Spleen (tissue), 11 donors: ENCODE measurements around the gene GNB1L. TPM values are rescaled to one million over a fixed set of nuclear protein-coding genes. Genes with fewer than 3 reads are reported as not detected.
A peak's percentile ranks its signal among the peaks of the same experiment; 100 is the strongest.

Experiments used
- DNase-seq: peaks from one replicate; pipeline ENCODE4 v3.0.0-alpha.2; 2020
- H3K27ac ChIP-seq, 8 donors: fragments of 200-600 bp; sonication (generic) in 7 of 8; 1 replicate in 4 of 8; 2 replicates in 4 of 8; pipeline versions ENCODE4 v1.5.0 to v1.8.0; 2016 to 2021; ENCODE audit warnings: inconsistent platforms in 4 of 8, mild to moderate bottlenecking in 4 of 8, moderate library complexity in 1 of 8
- H3K27me3 ChIP-seq, 7 donors: fragments of 200-600 bp; sonication (generic) in 6 of 7; replicated peaks in 1 of 7; 1 replicate in 4 of 7; 2 replicates in 3 of 7; pipeline versions ENCODE4 v1.5.0 to v1.8.0; 2016 to 2021; ENCODE audit warnings: inconsistent platforms in 3 of 7, mild to moderate bottlenecking in 1 of 7
- H3K36me3 ChIP-seq, 6 donors: fragments of 200-600 bp; sonication (generic) in 5 of 6; 1 replicate in 4 of 6; 2 replicates in 2 of 6; pipeline versions ENCODE4 v1.5.0 to v1.8.0; 2016 to 2021; ENCODE audit warnings: inconsistent platforms in 2 of 6
- H3K4me1 ChIP-seq, 6 donors: fragments of 200-600 bp; sonication (generic) in 5 of 6; 1 replicate in 3 of 6; 2 replicates in 3 of 6; pipeline versions ENCODE4 v1.5.0 to v1.8.0; 2016 to 2021; ENCODE audit warnings: inconsistent platforms in 3 of 6
- H3K4me3 ChIP-seq, 8 donors: fragments of 200-600 bp; sonication (generic) in 7 of 8; 1 replicate in 4 of 8; 2 replicates in 4 of 8; pipeline versions ENCODE4 v1.5.0 to v1.8.0; 2016 to 2021; ENCODE audit warnings: inconsistent platforms in 4 of 8, mild to moderate bottlenecking in 4 of 8, moderate library complexity in 2 of 8
- H3K9me3 ChIP-seq, 8 donors: fragments of 200-600 bp; sonication (generic) in 7 of 8; 1 replicate in 4 of 8; 2 replicates in 4 of 8; pipeline versions ENCODE4 v1.5.0 to v1.8.0; 2016 to 2021; ENCODE audit warnings: inconsistent platforms in 4 of 8
- CTCF ChIP-seq, 11 experiments: fragments of 200-600 bp in 7 of 11; fragments of 450-650 bp in 4 of 11; sonication (generic) in 4 of 11; IDR thresholded peaks in 8 of 11; conservative IDR thresholded peaks in 3 of 11; 1 replicate in 7 of 11; 2 replicates in 4 of 11; pipeline versions ENCODE4 v1.4.0 to v1.8.0; 2016 to 2021; ENCODE audit warnings: antibody characterized with exemption in 11 of 11, inconsistent platforms in 4 of 11, mild to moderate bottlenecking in 1 of 11
- POLR2A ChIP-seq, 3 donors: fragments of 450-650 bp; IDR thresholded peaks; one replicate each; pipeline ENCODE4 v1.5.1; 2017; ENCODE audit warnings: antibody characterized with exemption in 3 of 3, mild to moderate bottlenecking in 1 of 3
- POLR2AphosphoS5 ChIP-seq, 3 donors: sonication (generic); formaldehyde crosslinking; IDR thresholded peaks; one replicate each; pipeline ENCODE4 v1.5.1; 2017; ENCODE audit warnings: antibody characterized with exemption in 3 of 3
- WGBS, 5 donors: extraction: QIAGEN DNeasy Blood & Tissue Kit in 3 of 5; methylation state at CpG; one replicate each; pipeline versions ENCODE4 v1.1.5 to v1.1.7; 2013 to 2018; 5-methylcytosine and 5-hydroxymethylcytosine counted together
- intact Hi-C: fragments of 100-400 bp; cut with DNase I; formaldehyde crosslinking; loops from one replicate; pipeline ENCODE4 v1.15.0; 2023; ENCODE audit warnings: low total_unique reads
- polyA plus RNA-seq, 3 donors: library from polyadenylated mRNA; stranded (reverse); fragments of 200-250 nt; gene quantifications; one replicate each; pipeline ENCODE4 v1.2.1, GENCODE V29; 2013
- total RNA-seq, 7 donors: library from RNA; depleted of rRNA in 3 of 7; stranded (reverse); fragments of >200 nt in 3 of 7; fragmentation: NEBNext Ultra II Directional in 4 of 7; extraction: Animal tissue kit (Norgen Biotek cat#: 25700) in 4 of 7; gene quantifications; one replicate each; pipeline versions ENCODE4 v1.1.0 to v1.2.1, GENCODE V29; 2016 to 2021
- donor health status: healthy with polysubstance abuse.
- donor health status: DM: no; HTN: no; CAD: no; lungs with moderate emphysema.
- donor health status: DM: no; HTN: no; CAD: no.
- donor health status: Bipolar disorder and iron deficiency.
- donor health status: healthy.
- donor health status: DM: no; HTN: no; CAD: no.
- donor health status: DM: yes; HTN: yes; CAD: no.

Gene GNB1L
- total and polyA plus RNA-seq, 10 donors, result 5.7 to 10.4 (median 7.9) TPM

GRCh38 chr22:19888131-19888746 lies 33.6 kb upstream of the GNB1L start:
- no peaks in the 10 kb centered on the region for H3K9me3 ChIP-seq
- no peak overlapping the region for H3K4me3 ChIP-seq

GRCh38 chr22:19887256-19887985 lies 32.7 kb upstream of the GNB1L start:
- H3K4me1 ChIP-seq, result peaks cover 19 to 70% (median 40%) of the 10 kb centered on the region in 6 donors
- TF ChIP-seq POLR2AphosphoS5 (IDR thresholded peaks at IDR 0.05), result no peak
- no peak for TF ChIP-seq POLR2A (IDR thresholded peaks at IDR 0.05)
- no peak for TF ChIP-seq CTCF (IDR thresholded peaks at IDR 0.05 in 8 of 11, conservative IDR thresholded peaks at IDR 0.05 in 3 of 11)
- no peaks in the 10 kb centered on the region for H3K27me3 ChIP-seq
- peak overlapping the region in 1 of 8 donors; percentile 35 for H3K4me3 ChIP-seq
- no peaks in the 10 kb centered on the region for H3K9me3 ChIP-seq
- WGBS, 5 donors, result 79 to 88% (median 83%) methylated on average over 12 to 16 of the region's 16 CpGs
- peak; percentile 81 for DNase-seq
- intact Hi-C loops, result no loop called here
- H3K36me3 ChIP-seq, result peaks cover 0 to 42% (median 0%) of the 10 kb centered on the region in 6 donors
- H3K27ac ChIP-seq, result peak overlapping the region in 7 of 8 donors; percentile 24 to 86 (median 80)

More at GRCh38 chr22:19888131-19888746, 33.6 kb upstream of the GNB1L start:
- Histone ChIP-seq H3K36me3 (peaks cover 0 to 37% (median 0%) of the 10 kb centered on the region in 6 donors), H3K4me1 (peaks cover 27 to 78% (median 48%) of the 10 kb centered on the region in 6 donors), H3K27ac (peak overlapping the region in 1 of 8 donors; percentile 83), H3K27me3 (no peaks in the 10 kb centered on the region)
- intact Hi-C loops, result no loop called here
- 89 to 96% (median 94%) methylated on average over 13 to 17 of the region's 17 CpGs for WGBS, 5 donors
- no peak for TF ChIP-seq POLR2AphosphoS5 (IDR thresholded peaks at IDR 0.05)
- no peak for TF ChIP-seq CTCF (IDR thresholded peaks at IDR 0.05 in 8 of 11, conservative IDR thresholded peaks at IDR 0.05 in 3 of 11)
- no peak for TF ChIP-seq POLR2A (IDR thresholded peaks at IDR 0.05)
- peak; percentile 73 for DNase-seq

GRCh38 chr22:19886605-19887255 lies 32.1 kb upstream of the GNB1L start:
- DNase-seq, result peak; percentile 91
- intact Hi-C loops, result no loop called here
- no peaks in the 10 kb centered on the region for H3K27me3 ChIP-seq
- H3K36me3 ChIP-seq, result peaks cover 0 to 43% (median 0%) of the 10 kb centered on the region in 6 donors
- no peak for TF ChIP-seq POLR2A (IDR thresholded peaks at IDR 0.05)
- TF ChIP-seq POLR2AphosphoS5 (IDR thresholded peaks at IDR 0.05), result peak; percentile 21 to 53 (median 35)
- no peak for TF ChIP-seq CTCF (IDR thresholded peaks at IDR 0.05 in 8 of 11, conservative IDR thresholded peaks at IDR 0.05 in 3 of 11)
- WGBS, 5 donors, result 40 to 57% (median 46%) methylated on average over 9 to 12 of the region's 12 CpGs
- peak overlapping the region in 1 of 8 donors; percentile 35 for H3K4me3 ChIP-seq
- peaks cover 12 to 68% (median 33%) of the 10 kb centered on the region in 6 donors for H3K4me1 ChIP-seq
- H3K9me3 ChIP-seq, result no peaks in the 10 kb centered on the region
- H3K27ac ChIP-seq, result peak overlapping the region; percentile 24 to 86 (median 74)
